Stimulated activated CD4-positive, alpha-beta T cell treated with anti-CD3 and anti-CD28 coated beads, Interleukin-4, amount 100 ng/mL, for 4 hours (primary cell): Measurements from ENCODE around the gene TK2.
"Not testable (repeated sequence)": the region's sequence is repeated elsewhere in the genome, so short reads cannot be mapped to it uniquely, and the experiment has no call there.

ENCODE experiments used
- DNase-seq, 2 experiments: peaks; one replicate each; pipeline ENCODE4 v3.0.0-alpha.2; 2020

The TK2 gene

GRCh38 chr16:66549284-66550131 is at the start of gene TK2:
Gene TK2, minus strand, starts transcription at chr16:66550122. Its CDS starts 61 bp downstream, at chr16:66550061.
- DNase-seq = peak; percentile 54 to 67

GRCh38 chr16:66598111-66598510 is 48.2 kb upstream of the TK2 start:
- no peak for DNase-seq

GRCh38 chr16:66596986-66597848 is 47.3 kb upstream of the TK2 start:
- no peak for DNase-seq

- DNase-seq = not testable (repeated sequence)
Measured at GRCh38 chr16:66596559-66596958, 46.6 kb upstream of the TK2 start.

- no peak for DNase-seq
Measured at GRCh38 chr16:66594739-66595138, 44.8 kb upstream of the TK2 start.

- DNase-seq = no peak
Measured at GRCh38 chr16:66592814-66593213, 42.9 kb upstream of the TK2 start.

- DNase-seq = no peak
Measured at GRCh38 chr16:66592241-66592640, 42.3 kb upstream of the TK2 start.

- DNase-seq = no peak
Measured at GRCh38 chr16:66591018-66591417, 41.1 kb upstream of the TK2 start.

- DNase-seq = peak in 1 of 2 experiments; percentile 32
Measured at GRCh38 chr16:66590322-66590721, 40.4 kb upstream of the TK2 start.

- peak in 1 of 2 experiments; percentile 62 for DNase-seq
Measured at GRCh38 chr16:66588981-66589713, 39.2 kb upstream of the TK2 start.

- DNase-seq = no peak
Measured at GRCh38 chr16:66587881-66588600, 38.1 kb upstream of the TK2 start.

GRCh38 chr16:66585481-66586239 is 35.7 kb upstream of the TK2 start:
- no peak for DNase-seq

- no peak for DNase-seq
Measured at GRCh38 chr16:66581246-66581952, 31.5 kb upstream of the TK2 start.

GRCh38 chr16:66580605-66581209 is 30.8 kb upstream of the TK2 start:
- no peak for DNase-seq

GRCh38 chr16:66578651-66579531 is 29.0 kb upstream of the TK2 start, which contains the start of gene CMTM2:
Gene CMTM2, plus strand, starts transcription at chr16:66579463. Its CDS starts 145 bp downstream, at chr16:66579608.
- peak; percentile 7 to 17 for DNase-seq

GRCh38 chr16:66576296-66576695 is 26.4 kb upstream of the TK2 start:
- DNase-seq = no peak

GRCh38 chr16:66575060-66575459 is 25.1 kb upstream of the TK2 start:
- no peak for DNase-seq

GRCh38 chr16:66574531-66574930 is 24.6 kb upstream of the TK2 start:
- no peak for DNase-seq

GRCh38 chr16:66574081-66574480 is 24.2 kb upstream of the TK2 start:
- DNase-seq = no peak
